CD14-positive monocyte (primary cell): Measurements from ENCODE around the gene CADM1. TPM values are rescaled to one million over a fixed set of nuclear protein-coding genes. Genes with fewer than 3 reads are reported as not detected.
"Not testable (repeated sequence)": the region's sequence is repeated elsewhere in the genome, so short reads cannot be mapped to it uniquely, and the experiment has no call there.

Experiments used
- DNase-seq, 3 donors: peaks; one replicate each; pipeline ENCODE4 v3.0.0-alpha.2; 2011 to 2022
- H2AFZ ChIP-seq: 2 replicates; pipeline ENCODE4 v1.6.0; 2012; ENCODE audit warnings: mild to moderate bottlenecking, low read depth, low read length, inconsistent platforms; ENCODE audit not compliant: insufficient read depth, poor library complexity, severe bottlenecking
- H3K27ac ChIP-seq, 2 donors: 1 replicate in 1 of 2; 2 replicates in 1 of 2; pipeline ENCODE4 v1.5.1; 2012 to 2013; ENCODE audit warnings: low read length in 2 of 2, control low read depth in 1 of 2, inconsistent platforms in 1 of 2, low read depth in 1 of 2, mild to moderate bottlenecking in 1 of 2
- H3K27me3 ChIP-seq, 2 donors: one replicate each; pipeline versions ENCODE4 v1.6.0 to v1.6.1; 2011 to 2013; ENCODE audit warnings: low read length in 2 of 2; ENCODE audit not compliant: control insufficient read depth in 2 of 2, insufficient read depth in 2 of 2
- H3K36me3 ChIP-seq, 2 donors: replicated peaks in 1 of 2; 1 replicate in 1 of 2; 2 replicates in 1 of 2; pipeline versions ENCODE4 v1.5.1 to v1.6.1; 2012 to 2013; ENCODE audit warnings: low read length in 2 of 2, control low read depth in 1 of 2, inconsistent platforms in 1 of 2, mild to moderate bottlenecking in 1 of 2; ENCODE audit not compliant: insufficient read depth in 2 of 2, control insufficient read depth in 1 of 2
- H3K4me1 ChIP-seq, 2 donors: 1 replicate in 1 of 2; 2 replicates in 1 of 2; pipeline versions ENCODE4 v1.5.1 to v1.6.1; 2012 to 2013; ENCODE audit warnings: low read length in 2 of 2, control low read depth in 1 of 2, inconsistent platforms in 1 of 2, mild to moderate bottlenecking in 1 of 2, moderate library complexity in 1 of 2; ENCODE audit not compliant: insufficient read depth in 2 of 2, control insufficient read depth in 1 of 2
- H3K4me2 ChIP-seq: replicated peaks from 2 replicates; pipeline ENCODE3; 2012; ENCODE audit warnings: low read length, moderate library complexity, mild to moderate bottlenecking; ENCODE audit not compliant: poor library complexity, severe bottlenecking; ENCODE audit errors: extremely low read depth
- H3K4me3 ChIP-seq, 3 experiments: fragments of 200-600 bp in 1 of 3; sonication (generic) in 1 of 3; replicated peaks in 1 of 3; 1 replicate in 2 of 3; 2 replicates in 1 of 3; pipeline ENCODE4 v1.5.1; 2011 to 2013; ENCODE audit warnings: low read length in 3 of 3, mild to moderate bottlenecking in 3 of 3, control low read depth in 2 of 3, low read depth in 2 of 3, inconsistent platforms in 1 of 3, moderate library complexity in 1 of 3
- H3K79me2 ChIP-seq: 2 replicates; pipeline ENCODE4 v1.6.0; 2012; ENCODE audit warnings: mild to moderate bottlenecking, control low read depth, inconsistent platforms, low read length, moderate library complexity; ENCODE audit not compliant: insufficient read depth
- H3K9ac ChIP-seq: 2 replicates; pipeline ENCODE4 v1.6.0; 2017; ENCODE audit warnings: low read length, mild to moderate bottlenecking; ENCODE audit not compliant: insufficient read depth, poor library complexity, severe bottlenecking
- H3K9me3 ChIP-seq, 2 donors: replicated peaks in 1 of 2; 1 replicate in 1 of 2; 2 replicates in 1 of 2; pipeline versions ENCODE4 v1.5.1 to v1.6.1; 2012 to 2013; ENCODE audit warnings: low read length in 2 of 2, control low read depth in 1 of 2; ENCODE audit not compliant: control insufficient read depth in 1 of 2, insufficient read depth in 1 of 2
- H4K20me1 ChIP-seq: 2 replicates; pipeline ENCODE4 v1.6.0; 2012; ENCODE audit warnings: mild to moderate bottlenecking, low read length, control low read depth, moderate library complexity; ENCODE audit not compliant: insufficient read depth
- H3K27ac Mint-ChIP-seq, 7 donors: one replicate each; pipeline ENCODE4 v1.8.0; 2020; ENCODE audit warnings: mild to moderate bottlenecking in 7 of 7, mixed read lengths in 7 of 7, moderate library complexity in 6 of 7, inconsistent platforms in 2 of 7
- H3K27me3 Mint-ChIP-seq, 3 donors: one replicate each; pipeline ENCODE4 v1.8.0; 2021 to 2022; ENCODE audit warnings: low read depth in 3 of 3, mild to moderate bottlenecking in 3 of 3, mixed read lengths in 3 of 3, moderate library complexity in 3 of 3, inconsistent platforms in 1 of 3
- H3K36me3 Mint-ChIP-seq, 2 donors: one replicate each; pipeline ENCODE4 v1.8.0; 2020; ENCODE audit warnings: mixed read lengths in 2 of 2, inconsistent platforms in 1 of 2, mild to moderate bottlenecking in 1 of 2
- H3K4me1 Mint-ChIP-seq: one replicate; pipeline ENCODE4 v1.8.0; 2020; ENCODE audit warnings: mild to moderate bottlenecking, mixed read lengths
- H3K4me3 Mint-ChIP-seq, 2 donors: one replicate each; pipeline ENCODE4 v1.8.0; 2020; ENCODE audit warnings: mild to moderate bottlenecking in 2 of 2, mixed read lengths in 2 of 2, moderate library complexity in 1 of 2
- H3K9me3 Mint-ChIP-seq, 7 donors: one replicate each; pipeline ENCODE4 v1.8.0; 2020 to 2022; ENCODE audit warnings: mixed read lengths in 7 of 7, mild to moderate bottlenecking in 6 of 7, moderate library complexity in 6 of 7, inconsistent platforms in 2 of 7
- CTCF ChIP-seq: fragments of 200-600 bp; IDR thresholded peaks from one replicate; pipeline ENCODE4 v1.8.0; 2022; ENCODE audit warnings: antibody characterized with exemption, mild to moderate bottlenecking
- WGBS: methylation state at CpG from one replicate; pipeline ENCODE4 v1.1.5; 2013; ENCODE audit warnings: missing lambda C conversion rate; ENCODE audit not compliant: insufficient coverage; 5-methylcytosine and 5-hydroxymethylcytosine counted together
- intact Hi-C, 2 donors: fragments of 100-400 bp; cut with micrococcal nuclease; formaldehyde crosslinking; loops; one replicate each; pipeline versions ENCODE4 v1.15.0 to v1.15.1; 2023
- polyA plus RNA-seq, 3 donors: library from polyadenylated mRNA; depleted of rRNA in 1 of 3; unstranded in 2 of 3; stranded (reverse) in 1 of 3; fragments of 300-500 nt in 2 of 3; fragments of >200 nt in 1 of 3; fragmentation: Illumina TruSeq in 2 of 3; gene quantifications; 1 replicate in 2 of 3; 2 replicates in 1 of 3; pipeline ENCODE4 v1.2.3, GENCODE V29; 2012 to 2021

CADM1 gene
- polyA plus RNA-seq, 3 donors = not detected

- TF ChIP-seq CTCF = no peak
- Mint-ChIP-seq H3K9me3 (peaks cover 0 to 2% (median 2%) of the 10 kb centered on the region in 7 donors), H3K4me1 (no peaks in the 10 kb centered on the region), H3K36me3 (no peaks in the 10 kb centered on the region), H3K4me3 (no peak overlapping the region), H3K27ac (no peak overlapping the region), H3K27me3 (peaks cover 9 to 16% (median 13%) of the 10 kb centered on the region in 3 donors)
- H2AFZ ChIP-seq = no peak overlapping the region
- no peaks in the 10 kb centered on the region for H3K9me3 ChIP-seq
- WGBS = 80% methylated on average over 2 of the region's 7 CpGs
- H3K79me2 ChIP-seq = no peaks in the 10 kb centered on the region
- H3K4me2 ChIP-seq = no peak overlapping the region
- H3K27me3 ChIP-seq = peaks cover 6 to 11% of the 10 kb centered on the region in 2 donors
- no peak for DNase-seq
- intact Hi-C loops = no loop called here
- no peaks in the 10 kb centered on the region for H3K4me1 ChIP-seq
- H4K20me1 ChIP-seq = no peaks in the 10 kb centered on the region
- H3K27ac ChIP-seq = no peak overlapping the region
- no peaks in the 10 kb centered on the region for H3K36me3 ChIP-seq
- H3K4me3 ChIP-seq = no peak overlapping the region
- H3K9ac ChIP-seq = no peak overlapping the region
These were observed 27.5 kb downstream of the CADM1 start for GRCh38 chr11:115476463-115477286.

- H3K4me1 Mint-ChIP-seq = peaks cover 3% of the 10 kb centered on the region
- no peaks in the 10 kb centered on the region for H4K20me1 ChIP-seq
- no peaks in the 10 kb centered on the region for H3K36me3 Mint-ChIP-seq
These were observed 28.7 kb downstream of the CADM1 start for GRCh38 chr11:115475564-115475963.

DNA sequence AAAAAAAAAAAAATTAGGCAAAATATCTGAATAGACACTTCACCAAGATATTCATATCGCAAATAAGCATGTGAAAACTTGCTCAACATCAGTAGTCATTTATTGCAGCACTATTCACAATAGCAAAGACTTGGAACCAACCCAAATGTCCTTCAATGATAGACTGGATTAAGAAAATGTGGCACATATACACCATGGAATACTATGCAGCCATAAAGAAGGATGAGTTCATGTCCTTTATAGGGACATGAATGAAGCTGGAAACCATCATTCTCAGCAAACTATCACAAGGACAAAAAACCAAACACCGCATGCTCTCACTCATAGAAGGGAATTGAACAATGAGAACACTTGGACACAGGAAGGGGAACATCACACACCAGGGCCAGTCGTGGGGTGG lies 29.9 kb downstream of the CADM1 start:
- H3K9me3 ChIP-seq, H3K4me3 ChIP-seq, H3K4me2 ChIP-seq, DNase-seq, H3K79me2 ChIP-seq, H3K4me1 ChIP-seq, intact Hi-C loops, H3K4me1 Mint-ChIP-seq, H2AFZ ChIP-seq, H3K9ac ChIP-seq, H3K36me3 ChIP-seq, H3K4me3 Mint-ChIP-seq, H4K20me1 ChIP-seq, H3K27ac Mint-ChIP-seq, H3K36me3 Mint-ChIP-seq, H3K27me3 ChIP-seq, H3K27ac ChIP-seq, H3K9me3 Mint-ChIP-seq: not testable (repeated sequence)
- peaks cover 7 to 13% (median 10%) of the 10 kb centered on the region in 3 donors for H3K27me3 Mint-ChIP-seq
- WGBS = no CpG with 5 or more reads among the region's 3 CpGs

More at GRCh38 chr11:115475564-115475963, 28.7 kb downstream of the CADM1 start:
- peaks cover 6 to 9% of the 10 kb centered on the region in 2 donors for H3K27me3 ChIP-seq
- WGBS = 100% methylated on average over 1 of the region's 4 CpGs
- no peak overlapping the region for H3K4me2 ChIP-seq
- no peak for TF ChIP-seq CTCF
- DNase-seq = no peak
- no peak overlapping the region for H3K4me3 ChIP-seq
- intact Hi-C loops = no loop called here
- no peaks in the 10 kb centered on the region for H3K36me3 ChIP-seq
- peaks cover 0 to 2% (median 2%) of the 10 kb centered on the region in 7 donors for H3K9me3 Mint-ChIP-seq
- no peaks in the 10 kb centered on the region for H3K4me1 ChIP-seq
- no peak overlapping the region for H2AFZ ChIP-seq
- peaks cover 7 to 14% (median 12%) of the 10 kb centered on the region in 3 donors for H3K27me3 Mint-ChIP-seq
- H3K79me2 ChIP-seq = no peaks in the 10 kb centered on the region
- H3K4me3 Mint-ChIP-seq = no peak overlapping the region
- no peak overlapping the region for H3K9ac ChIP-seq
- no peaks in the 10 kb centered on the region for H3K9me3 ChIP-seq
- no peak overlapping the region for H3K27ac ChIP-seq
- H3K27ac Mint-ChIP-seq = no peak overlapping the region
